Tibial nerve (tissue), 4 donors: ENCODE measurements around the gene MPC1. TPM values are rescaled to one million over a fixed set of nuclear protein-coding genes. Genes with fewer than 3 reads are reported as not detected.

Source experiments
- DNase-seq, 2 donors: peaks; one replicate each; pipeline ENCODE4 v3.0.0-alpha.2; 2019; ENCODE audit warnings: low spot score in 2 of 2
- H3K27ac ChIP-seq, 4 donors: fragments of 200-600 bp; sonication (generic) in 3 of 4; one replicate each; pipeline ENCODE4 v1.5.1; 2017 to 2019; ENCODE audit warnings: mild to moderate bottlenecking in 1 of 4
- H3K27me3 ChIP-seq, 2 donors: fragments of 200-600 bp; sonication (generic) in 1 of 2; one replicate each; pipeline versions ENCODE4 v1.5.1 to v1.6.0; 2017 to 2019
- H3K36me3 ChIP-seq, 3 donors: fragments of 200-600 bp; sonication (generic); one replicate each; pipeline ENCODE4 v1.5.1; 2018 to 2019
- H3K4me1 ChIP-seq, 4 donors: fragments of 200-600 bp; sonication (generic) in 3 of 4; one replicate each; pipeline ENCODE4 v1.5.1; 2017 to 2019
- H3K4me3 ChIP-seq, 4 donors: fragments of 200-600 bp; sonication (generic) in 3 of 4; one replicate each; pipeline ENCODE4 v1.5.1; 2017 to 2019; ENCODE audit warnings: mild to moderate bottlenecking in 1 of 4, moderate library complexity in 1 of 4
- H3K9me3 ChIP-seq, 4 donors: fragments of 200-600 bp; sonication (generic) in 3 of 4; one replicate each; pipeline ENCODE4 v1.5.1; 2017 to 2019
- POLR2A ChIP-seq, 2 donors: fragments of 450-650 bp; IDR thresholded peaks; one replicate each; pipeline ENCODE4 v1.6.1; 2017; ENCODE audit warnings: antibody characterized with exemption in 2 of 2, mild to moderate bottlenecking in 2 of 2, moderate library complexity in 2 of 2
- WGBS, 2 donors: methylation state at CpG; one replicate each; pipeline ENCODE4 v1.1.5; 2018; 5-methylcytosine and 5-hydroxymethylcytosine counted together
- total RNA-seq, 4 donors: library from RNA; depleted of rRNA; stranded (reverse); fragments of >200 nt; gene quantifications; one replicate each; pipeline ENCODE4 v1.1.0, GENCODE V29; 2016

MPC1 gene
- total RNA-seq, 4 donors from 2014 or later = 29.8 to 70.1 (median 53.7) TPM

DNA sequence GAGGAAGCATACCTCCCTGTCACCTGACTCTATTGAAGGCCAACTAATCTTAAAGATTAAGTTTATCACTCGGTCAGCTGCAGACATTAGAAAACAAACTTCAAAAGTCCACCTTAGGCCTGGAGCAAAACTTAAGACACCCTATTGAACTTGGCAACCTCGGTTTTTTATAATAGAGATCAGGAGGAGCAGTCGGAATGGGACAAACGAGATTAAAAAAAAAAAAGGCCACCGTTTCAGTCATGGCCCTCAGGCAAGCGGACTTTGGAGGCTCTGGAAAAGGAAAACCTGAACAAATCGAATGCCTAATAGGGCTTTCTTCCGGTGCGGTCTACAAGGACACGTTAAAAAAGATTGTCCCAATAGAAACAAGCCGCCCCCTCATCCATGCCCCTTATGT, 67.3 kb downstream of the MPC1 start:
- no peaks in the 10 kb centered on the region for H3K4me1 ChIP-seq
- no peak overlapping the region for H3K27ac ChIP-seq
- no peak overlapping the region for H3K4me3 ChIP-seq
- TF ChIP-seq POLR2A (IDR thresholded peaks at IDR 0.05) = no peak
- WGBS, 2 donors = 70 to 80% methylated on average over 11 of the region's 11 CpGs
- H3K36me3 ChIP-seq = peaks cover 0 to 23% (median 0%) of the 10 kb centered on the region in 3 donors
- H3K27me3 ChIP-seq = peaks cover 0 to 2% of the 10 kb centered on the region in 2 donors
- H3K9me3 ChIP-seq = no peaks in the 10 kb centered on the region
- no peak for DNase-seq

Other genes starting within 250 kb of the MPC1 start
- not detected for gene TBXT, start 215.1 kb downstream of the MPC1 start, total RNA-seq
- gene PRR18, start 74.5 kb downstream of the MPC1 start, total RNA-seq = under 1 TPM in 3 of 4 donors, not detected in 1; 0.21 to 0.60 (median 0.44) TPM
- 10 to 100 TPM; 41.1 to 59.4 (median 54.8) TPM for gene SFT2D1, start 40.4 kb downstream of the MPC1 start, total RNA-seq
- 10 to 100 TPM in 1 of 4 donors, 1 to 10 TPM in 3; 8.2 to 10.8 (median 9.1) TPM for gene RAMACL, start 203.7 kb upstream of the MPC1 start, total RNA-seq
- gene RPS6KA2, start 244.3 kb upstream of the MPC1 start, total RNA-seq = 100 to 1,000 TPM in 2 of 4 donors, 10 to 100 TPM in 2; 89.6 to 153 (median 103) TPM